ENCODE measurements around the gene NOTUM. TPM values are rescaled to one million over a fixed set of nuclear protein-coding genes. Genes with fewer than 3 reads are reported as not detected.

Gene NOTUM
- total and polyA plus RNA-seq, 10 of the 15 experiments (the other 5 are each of a cell fraction or from before 2014, with no cell fraction given) = 0.04 to 0.13 TPM; not detected in 8

- no TSS peak for BruUV-seq (replicated peaks)
- no peak for DNase-seq (ENCODE audit: low read depth, low spot score)
- RAD21 ChIA-PET (ENCODE audit: unreplicated experiment) = interaction anchor here (0.9 kb wide), 1 partner anchor 97 kb away, joined by 3 read pairs; no protein-coding TSS in a partner anchor
- H3K27me3 ChIP-seq (replicated peaks in 1 of 2; ENCODE audit: control insufficient read depth in 2 of 2, insufficient read depth in 2 of 2, low read length in 1 of 2) = no peaks in the 10 kb centered on the region
- H4K20me1 ChIP-seq (ENCODE audit: control insufficient read depth, insufficient read depth) = no peaks in the 10 kb centered on the region; the same call in 1 of the 2 replicates
- POLR2A ChIA-PET = interaction anchor here (0.7 to 1.6 kb wide), 3 partner anchors 13 to 44 kb away, joined by 3 read pairs; no protein-coding TSS in a partner anchor
- H3K36me3 ChIP-seq (ENCODE audit: control insufficient read depth in 2 of 2, insufficient read depth in 2 of 2, low read length in 1 of 2) = peaks cover 3 to 8% of the 10 kb centered on the region in 2 experiments; a peak in 3 of 4 replicates
- peak overlapping the region; percentile 60 for H3K9ac ChIP-seq (ENCODE audit: control insufficient read depth, insufficient read depth, low read length)
- WGBS (ENCODE audit: insufficient coverage, insufficient replicate concordance, low lambda C conversion rate, missing lambda C conversion rate) = 59% methylated on average over 30 of the region's 32 CpGs
- no peak for ATAC-seq
- H2AFZ ChIP-seq (ENCODE audit: control insufficient read depth, low read depth, low read length) = no peak overlapping the region
- H3K27ac ChIP-seq (ENCODE audit: control insufficient read depth, insufficient read depth) = peak overlapping the region; percentile 73
- CTCF ChIA-PET = interaction anchor here (0.7 to 1.9 kb wide), 5 partner anchors 11 to 99 kb away, joined by 3 to 5 read pairs (median 4); partner anchors contain the start of genes CENPX and LRRC45
- intact Hi-C loops (cut with micrococcal nuclease; ENCODE audit: unreplicated experiment) (no loop called here), in situ Hi-C loops (cut with MboI) (no loop called here)
- H3K9me3 ChIP-seq (replicated peaks; ENCODE audit: control insufficient read depth, insufficient read depth, low read length) = no peaks in the 10 kb centered on the region
- no peak for TF ChIP-seq MLLT1 (IDR thresholded peaks at IDR 0.05)
- peak; percentile 89 for TF ChIP-seq BACH1 (IDR thresholded peaks at IDR 0.05; ENCODE audit: borderline replicate concordance)
- FAIRE-seq = no peak
- peaks cover 39% of the 10 kb centered on the region for H3K79me2 ChIP-seq (ENCODE audit: control insufficient read depth, insufficient read depth, low read length)
- peaks cover 13% of the 10 kb centered on the region for H3K4me1 ChIP-seq (ENCODE audit: control insufficient read depth, insufficient read depth, low read length)
- SMC1A ChIA-PET (ENCODE audit: uncharacterized antibody, unreplicated experiment) = no interaction called here
- H3K4me2 ChIP-seq (ENCODE audit: control insufficient read depth, insufficient read depth) = peak overlapping the region; percentile 83
- peak overlapping the region; percentile 63 for H3K4me3 ChIP-seq
Observed at GRCh38 chr17:81923302-81924260, 37.4 kb downstream of the NOTUM start.
